ENCODE data around the gene OAS2.

The OAS2 gene

DNA sequence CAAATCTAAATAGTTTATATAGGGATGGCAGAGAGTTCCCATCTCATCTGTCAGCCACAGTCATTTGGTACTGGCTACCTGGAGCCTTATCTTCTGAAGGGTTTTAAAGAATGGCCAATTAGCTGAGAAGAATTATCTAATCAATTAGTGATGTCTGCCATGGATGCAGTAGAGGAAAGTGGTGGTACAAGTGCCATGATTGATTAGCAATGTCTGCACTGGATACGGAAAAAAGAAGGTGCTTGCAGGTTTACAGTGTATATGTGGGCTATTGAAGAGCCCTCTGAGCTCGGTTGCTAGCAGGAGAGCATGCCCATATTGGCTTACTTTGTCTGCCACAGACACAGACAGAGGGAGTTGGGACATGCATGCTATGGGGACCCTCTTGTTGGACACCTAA lies 7.9 kb upstream of the OAS2 start:
- intact Hi-C loops (cut with DNase I; ENCODE audit: low total_unique reads): no loop called here
- Histone ChIP-seq H3K27me3 (no peaks in the 10 kb centered on the region), H3K4me3 (no peak overlapping the region), H3K27ac (no peak overlapping the region), H3K9me3 (no peaks in the 10 kb centered on the region), H3K36me3 (peaks cover 0 to 37% (median 0%) of the 10 kb centered on the region in 3 donors), H3K4me1 (peaks cover 0 to 8% (median 0%) of the 10 kb centered on the region in 4 donors)
- DNase-seq: no peak
- TF ChIP-seq CTCF (IDR thresholded peaks at IDR 0.05): no peak

- Histone ChIP-seq H3K4me3 (no peak overlapping the region), H3K27me3 (no peaks in the 10 kb centered on the region), H3K4me1 (peaks cover 0 to 8% (median 0%) of the 10 kb centered on the region in 4 donors), H3K36me3 (peaks cover 0 to 29% (median 0%) of the 10 kb centered on the region in 3 donors), H3K27ac (no peak overlapping the region), H3K9me3 (no peaks in the 10 kb centered on the region)
- no peak for TF ChIP-seq CTCF (IDR thresholded peaks at IDR 0.05)
- intact Hi-C loops (cut with DNase I; ENCODE audit: low total_unique reads): no loop called here
- DNase-seq: no peak
Measured at GRCh38 chr12:112971248-112971647, 7.1 kb upstream of the OAS2 start.

DNA sequence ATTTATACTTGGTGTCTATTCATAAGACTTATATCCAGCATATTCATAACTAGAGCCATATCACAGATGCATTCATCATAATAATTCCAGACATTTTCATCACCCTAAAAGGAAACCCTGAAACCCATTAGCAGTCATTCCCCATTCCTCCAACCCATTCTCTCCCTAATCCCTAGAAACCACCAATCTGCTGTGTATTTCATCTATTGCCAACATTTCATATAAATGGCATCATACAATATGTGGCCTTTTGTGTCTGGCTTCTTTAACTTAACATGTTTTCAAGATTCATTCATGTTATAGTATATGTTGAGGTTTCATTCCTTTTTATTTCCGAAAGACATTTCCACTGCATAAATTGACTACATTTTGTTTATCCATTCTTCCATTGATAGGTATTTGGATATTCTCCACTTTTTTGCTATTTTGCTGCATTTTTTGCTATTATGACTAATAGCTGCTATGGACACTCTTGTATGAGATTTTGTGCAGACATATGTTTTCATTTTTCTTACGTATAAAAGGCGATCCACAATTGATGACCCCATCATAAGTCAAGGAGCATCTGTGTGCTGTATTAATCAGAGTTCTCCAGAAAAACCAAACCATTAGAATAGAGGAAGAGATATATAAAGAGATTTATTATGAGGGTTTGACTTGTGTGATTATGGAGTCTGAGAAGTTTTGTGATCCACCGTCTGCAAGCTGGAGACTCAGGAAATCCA lies 5.1 kb upstream of the OAS2 start:
- Histone ChIP-seq H3K27ac (no peak overlapping the region), H3K4me1 (peaks cover 0 to 21% (median 5%) of the 10 kb centered on the region in 4 donors), H3K9me3 (no peaks in the 10 kb centered on the region), H3K4me3 (no peak overlapping the region), H3K27me3 (no peaks in the 10 kb centered on the region), H3K36me3 (peaks cover 0 to 14% (median 0%) of the 10 kb centered on the region in 3 donors)
- intact Hi-C loops (cut with DNase I; ENCODE audit: low total_unique reads): no loop called here
- no peak for DNase-seq
- no peak for TF ChIP-seq CTCF (IDR thresholded peaks at IDR 0.05)

DNA sequence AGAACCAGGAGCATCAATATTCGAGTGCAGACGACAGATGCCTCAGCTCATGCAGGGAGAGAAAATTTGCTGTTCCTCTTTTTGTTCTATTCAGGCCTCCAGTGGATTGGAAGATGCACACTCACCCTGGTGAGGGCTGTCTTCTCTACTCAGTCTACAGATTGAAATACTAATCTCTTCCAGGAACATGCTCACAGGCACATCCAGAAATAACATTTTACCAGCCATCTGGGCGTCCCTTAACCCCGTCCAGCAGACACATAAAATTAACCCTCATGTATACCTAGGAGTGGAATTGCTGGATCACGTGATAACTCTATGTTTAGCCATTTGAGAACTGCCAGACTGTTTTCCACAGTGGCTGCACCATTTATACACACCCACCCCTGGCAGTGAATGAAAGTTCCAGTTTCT lies 4.5 kb upstream of the OAS2 start:
- Histone ChIP-seq H3K9me3 (no peaks in the 10 kb centered on the region), H3K36me3 (peaks cover 0 to 13% (median 0%) of the 10 kb centered on the region in 3 donors), H3K27me3 (no peaks in the 10 kb centered on the region), H3K4me3 (no peak overlapping the region), H3K4me1 (peaks cover 0 to 21% (median 5%) of the 10 kb centered on the region in 4 donors), H3K27ac (no peak overlapping the region)
- intact Hi-C loops (cut with DNase I; ENCODE audit: low total_unique reads): no loop called here
- DNase-seq: no peak
- no peak for TF ChIP-seq CTCF (IDR thresholded peaks at IDR 0.05)

- Histone ChIP-seq H3K27me3 (no peaks in the 10 kb centered on the region), H3K4me3 (no peak overlapping the region), H3K9me3 (no peaks in the 10 kb centered on the region), H3K36me3 (peaks cover 0 to 7% (median 0%) of the 10 kb centered on the region in 3 donors), H3K27ac (no peak overlapping the region), H3K4me1 (peaks cover 0 to 21% (median 5%) of the 10 kb centered on the region in 4 donors)
- TF ChIP-seq CTCF (IDR thresholded peaks at IDR 0.05): no peak
- DNase-seq: no peak
- intact Hi-C loops (cut with DNase I; ENCODE audit: low total_unique reads): no loop called here
Measured at GRCh38 chr12:112974904-112975303, 3.4 kb upstream of the OAS2 start.
